ENCODE results near the gene DCUN1D2.

The DCUN1D2 gene

DNA sequence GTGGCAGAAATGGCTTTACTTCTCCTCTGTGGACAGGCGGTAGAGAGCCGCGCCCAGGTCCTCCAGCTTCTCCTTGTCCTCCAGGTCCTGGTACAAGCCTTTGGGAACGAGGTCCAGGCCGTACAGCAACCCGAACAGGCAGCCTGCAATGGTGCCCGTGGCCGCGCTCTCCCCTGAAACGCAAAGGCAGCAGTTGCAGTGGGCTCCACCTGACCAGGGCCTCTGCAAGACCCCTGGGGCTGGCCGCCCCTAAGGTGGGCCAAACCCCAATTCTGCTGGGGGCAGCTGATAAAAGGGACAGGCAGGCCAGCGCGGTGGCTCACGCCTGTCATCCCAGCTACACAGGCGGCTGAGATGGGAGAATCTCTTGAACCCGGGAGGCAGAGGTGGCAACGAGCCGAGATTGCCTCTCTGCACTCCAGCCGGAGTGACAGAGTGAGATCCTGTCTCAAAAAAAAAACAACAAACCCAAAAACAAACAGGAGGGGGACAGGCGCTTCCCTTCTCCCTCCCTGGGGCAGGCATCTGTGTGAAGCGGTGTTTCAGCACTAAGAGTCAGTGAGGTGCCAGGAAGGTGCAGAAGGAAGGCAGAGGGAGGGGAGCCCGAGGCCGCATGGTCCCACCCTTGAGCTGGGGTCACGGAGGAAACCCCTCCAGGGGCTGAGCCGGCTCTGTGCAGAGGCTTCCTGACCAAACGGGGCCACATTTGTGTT is 67.5 kb downstream of the DCUN1D2 start:
- DNase-seq (ENCODE audit: low spot score), result no peak

DNA sequence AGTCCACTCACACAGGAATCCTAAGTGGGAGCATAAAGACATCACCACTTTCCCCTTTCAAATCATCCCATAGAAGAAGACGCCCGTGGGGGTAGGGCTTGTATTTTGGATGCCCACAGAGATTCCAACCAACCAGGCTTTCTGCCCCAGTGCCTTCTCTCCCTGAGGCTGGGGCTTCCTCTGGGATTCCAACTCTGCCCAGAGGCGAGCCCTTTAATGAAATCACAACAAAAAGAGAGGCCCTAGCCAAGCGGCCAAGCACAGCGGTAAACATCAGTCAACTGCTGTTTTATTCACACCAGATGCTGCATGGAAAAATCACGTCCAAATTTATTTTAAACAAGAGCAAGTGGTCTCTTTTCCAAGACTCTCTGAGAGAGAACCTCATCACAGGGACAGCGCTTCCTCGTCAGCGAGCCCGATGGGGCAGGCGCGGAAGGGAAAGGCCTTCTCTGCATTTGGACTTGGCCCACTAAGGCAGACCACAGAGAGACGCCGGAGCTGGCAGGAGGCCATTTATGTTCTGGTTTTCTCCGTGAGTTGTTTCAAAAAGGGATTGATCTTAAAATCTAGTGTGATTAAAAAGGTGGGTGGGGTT is 68.7 kb downstream of the DCUN1D2 start:
- no peak for DNase-seq (ENCODE audit: low spot score)

DNA sequence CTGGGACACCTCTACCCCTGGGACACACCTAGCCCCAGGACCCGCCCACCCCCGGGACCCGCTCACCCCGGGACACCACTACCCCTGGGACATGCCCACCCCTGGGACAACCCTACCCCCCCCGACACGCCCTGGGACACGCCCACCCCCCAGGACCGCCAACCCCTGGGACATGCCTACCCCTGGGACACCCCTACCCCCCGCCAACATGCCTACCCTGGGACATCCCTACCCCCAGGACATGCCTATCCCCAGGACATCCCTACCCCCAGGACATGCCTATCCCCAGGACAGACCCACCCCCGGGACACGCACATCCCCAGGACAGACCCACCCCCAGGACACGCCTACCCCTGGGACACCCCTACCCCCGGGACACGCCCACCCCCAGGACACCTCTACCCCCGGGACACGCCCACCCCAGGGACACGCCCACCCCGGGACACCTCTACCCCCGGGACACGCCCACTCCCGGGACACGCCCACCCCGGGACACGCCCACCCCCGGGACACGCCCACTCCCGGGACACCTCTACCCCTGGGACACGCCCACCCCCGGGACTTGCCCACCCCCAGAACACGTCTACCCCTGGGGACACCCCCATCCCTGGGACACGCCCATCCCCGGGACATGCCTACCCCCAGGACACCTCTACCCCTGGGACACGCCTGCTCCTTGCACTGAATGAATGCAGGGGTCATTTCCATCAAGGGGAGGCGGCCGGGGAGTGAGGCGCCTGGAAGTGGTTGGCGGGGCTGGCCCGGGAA is 69.5 kb downstream of the DCUN1D2 start:
- no peak for DNase-seq (ENCODE audit: low spot score)

DNA sequence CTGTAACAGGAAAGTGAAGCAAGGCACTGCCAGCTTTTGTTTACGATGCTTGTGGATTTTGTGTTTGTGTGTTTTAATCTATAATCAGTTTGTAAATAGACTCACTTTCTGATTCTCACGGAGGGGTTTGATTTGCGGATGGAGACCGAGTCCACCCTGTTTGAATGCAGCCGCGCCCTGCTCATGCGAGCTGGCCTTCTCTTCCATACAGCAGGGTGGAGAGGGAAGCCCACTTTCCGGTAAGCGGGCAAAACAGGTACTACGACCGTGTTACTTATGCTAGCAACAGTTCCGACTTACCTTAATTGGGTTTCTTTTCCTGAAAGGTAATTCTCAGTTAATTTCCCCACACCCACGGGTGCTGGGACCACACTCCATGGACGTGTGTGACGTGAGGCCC is 70.3 kb downstream of the DCUN1D2 start:
- DNase-seq (ENCODE audit: low spot score), result no peak

DNA sequence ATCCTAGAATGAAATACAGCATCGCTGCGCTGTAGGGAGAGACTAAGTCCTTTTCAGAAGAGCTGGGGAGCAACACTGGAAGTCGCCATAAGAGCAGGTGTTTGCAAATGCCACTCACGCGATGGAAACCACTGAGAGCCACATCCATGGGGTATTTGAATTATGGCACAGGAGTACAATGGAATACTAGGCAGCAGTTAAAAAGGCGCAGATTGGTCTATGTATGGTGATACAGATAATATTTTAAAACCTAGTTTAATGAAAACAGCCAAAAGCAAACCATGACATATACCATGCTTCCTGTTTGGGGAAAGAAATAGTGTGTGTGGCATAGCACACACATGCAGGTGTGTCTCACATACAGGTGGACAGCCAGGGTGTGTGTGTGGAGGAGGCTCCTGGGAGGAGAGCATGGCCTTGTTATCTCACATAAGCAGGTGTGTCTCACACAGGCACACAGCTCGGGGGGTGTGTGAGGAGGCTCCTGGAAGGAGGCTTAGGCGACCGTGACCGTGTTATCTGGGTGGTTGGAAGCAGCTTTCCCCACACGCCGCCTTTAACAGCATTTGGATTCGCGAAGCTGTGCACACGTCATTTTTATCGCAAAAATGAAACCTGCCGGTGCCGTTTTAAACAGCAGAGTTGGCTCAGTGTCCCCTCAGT is 70.8 kb downstream of the DCUN1D2 start:
- no peak for DNase-seq (ENCODE audit: low spot score)

DNA sequence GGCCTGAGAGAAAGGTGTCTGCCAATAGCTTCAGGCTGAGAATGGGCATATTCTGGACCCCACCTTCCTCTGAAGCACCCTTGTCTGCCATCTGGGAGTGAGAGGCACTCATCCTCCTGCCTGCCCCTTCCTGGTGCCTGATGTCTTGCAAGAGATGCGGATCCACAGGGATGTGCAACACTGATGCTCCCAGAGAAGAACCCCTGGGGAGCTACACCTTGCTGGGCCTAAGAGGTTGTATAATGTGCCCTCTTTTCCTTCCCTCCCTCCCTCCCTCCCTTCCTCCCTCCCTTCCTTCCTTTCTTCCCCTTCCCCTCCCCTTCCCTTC is 71.8 kb downstream of the DCUN1D2 start:
- DNase-seq (ENCODE audit: low spot score), result no peak

DNA sequence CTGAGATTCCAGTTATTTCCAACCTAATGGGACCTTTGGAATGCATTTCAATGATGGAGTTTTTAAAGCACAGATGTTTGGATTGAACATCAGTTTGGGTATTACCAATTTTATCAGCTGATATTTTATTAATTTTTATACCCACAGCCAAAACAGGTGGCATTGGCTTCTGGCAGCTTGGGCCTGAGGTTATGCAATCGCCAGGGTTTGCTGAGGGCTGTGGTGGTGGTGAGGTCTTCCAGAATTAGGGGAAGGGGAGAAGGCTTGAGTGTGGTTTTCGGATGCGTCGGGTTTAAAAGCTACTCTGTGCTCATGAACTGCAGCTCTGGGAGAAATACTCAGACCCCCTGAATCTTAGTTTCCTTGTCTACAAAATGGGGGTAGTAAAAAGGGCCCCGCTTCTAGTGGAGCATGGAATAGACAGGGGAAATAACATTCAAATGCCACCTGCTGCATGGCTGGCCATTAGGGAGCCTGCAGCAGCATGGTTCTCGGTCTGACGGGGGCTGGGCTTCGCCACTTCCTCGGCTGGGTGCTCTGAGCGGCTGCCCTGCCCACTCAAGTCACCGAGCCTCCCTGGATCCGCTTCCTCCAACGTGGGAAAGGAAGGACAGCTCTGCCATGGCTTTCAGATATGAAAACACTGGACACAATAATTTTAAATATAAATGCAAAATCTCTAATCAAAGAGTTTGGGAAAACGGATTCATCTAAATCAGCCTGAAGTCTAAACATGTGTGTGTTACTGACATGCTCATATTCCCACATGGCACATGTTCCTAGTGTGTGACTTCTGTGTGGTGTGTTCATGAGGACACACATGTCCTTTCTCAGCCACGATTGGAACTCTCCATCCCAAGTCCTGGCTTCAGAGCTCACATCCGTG is 72.4 kb downstream of the DCUN1D2 start:
- DNase-seq (ENCODE audit: low spot score), result no peak

DNA sequence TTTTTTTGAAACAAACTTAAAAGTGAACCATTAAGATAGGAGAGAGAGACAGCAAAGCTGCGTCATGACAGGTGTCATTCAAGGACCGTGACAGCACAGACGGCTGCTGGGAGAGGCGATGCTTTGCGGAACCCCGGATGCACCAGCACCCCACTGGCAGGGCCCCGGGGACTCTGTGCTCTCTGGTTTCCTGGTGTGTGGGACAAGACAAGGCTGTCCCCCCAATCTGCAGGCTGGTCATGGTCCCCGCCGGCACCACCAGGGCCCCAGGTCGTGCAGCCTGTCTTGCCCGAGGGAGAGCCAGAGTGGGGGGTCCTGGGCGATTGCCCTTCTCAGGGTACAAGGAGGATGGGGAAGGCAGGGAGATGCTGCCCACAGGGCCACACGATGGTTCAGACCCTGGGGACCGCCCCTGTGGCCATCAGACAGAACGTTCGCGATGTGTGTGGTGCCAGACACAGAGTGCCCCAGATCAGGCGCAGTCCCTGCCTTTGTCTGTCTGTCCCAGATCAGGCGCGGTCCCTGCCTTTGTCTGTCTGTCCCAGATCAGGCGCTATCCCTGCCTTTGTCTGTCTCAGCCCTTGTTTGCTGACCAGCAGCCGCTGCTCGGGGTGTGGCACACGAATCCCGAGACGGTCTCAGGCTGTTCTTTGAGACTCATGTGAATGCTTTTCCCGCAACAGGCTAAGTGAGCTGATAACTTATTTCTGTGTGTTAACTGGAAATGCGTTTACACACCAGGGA is 73.3 kb downstream of the DCUN1D2 start:
- no peak for DNase-seq (ENCODE audit: low spot score)

DNA sequence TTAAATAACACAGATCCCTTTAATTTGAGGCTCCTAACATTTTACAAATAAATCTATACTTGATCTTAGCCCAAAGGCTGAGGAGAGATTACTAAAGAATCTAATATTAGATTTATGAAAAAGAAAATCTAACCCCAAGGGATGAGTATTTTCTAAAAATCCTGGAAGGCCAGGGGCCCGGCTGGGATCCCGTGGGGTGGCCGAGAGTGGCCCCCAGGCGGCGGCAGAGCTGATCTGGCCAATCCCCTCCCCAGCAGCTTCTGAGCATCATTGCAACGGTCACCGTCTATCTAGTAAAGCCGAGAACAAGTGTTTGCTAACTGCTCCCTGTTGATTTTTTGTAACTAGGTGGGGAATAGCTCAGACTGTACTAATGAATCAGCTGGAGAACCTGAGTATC is 74.7 kb downstream of the DCUN1D2 start:
- no peak for DNase-seq (ENCODE audit: low spot score)

DNA sequence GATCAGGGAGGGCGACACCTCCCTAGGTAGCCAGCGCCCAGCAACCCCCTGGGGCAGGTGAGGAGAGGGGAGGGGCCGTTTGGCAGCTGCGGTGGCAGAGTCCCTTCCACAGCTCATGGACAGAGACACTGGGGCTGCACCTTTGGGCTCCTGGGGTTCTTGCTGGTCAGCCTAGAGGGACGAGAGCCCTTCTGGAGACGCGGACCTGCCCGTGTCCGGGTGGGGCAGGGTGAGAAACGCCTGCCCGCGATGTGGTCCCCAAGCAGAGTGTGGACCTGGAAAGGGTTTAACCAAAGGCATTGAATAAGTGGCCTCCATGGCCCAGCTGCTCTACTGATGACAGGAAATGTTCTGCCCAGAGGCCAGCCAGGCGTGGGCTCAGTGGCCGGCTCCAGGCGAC is 75.5 kb downstream of the DCUN1D2 start:
- no peak for DNase-seq (ENCODE audit: low spot score)

DNA sequence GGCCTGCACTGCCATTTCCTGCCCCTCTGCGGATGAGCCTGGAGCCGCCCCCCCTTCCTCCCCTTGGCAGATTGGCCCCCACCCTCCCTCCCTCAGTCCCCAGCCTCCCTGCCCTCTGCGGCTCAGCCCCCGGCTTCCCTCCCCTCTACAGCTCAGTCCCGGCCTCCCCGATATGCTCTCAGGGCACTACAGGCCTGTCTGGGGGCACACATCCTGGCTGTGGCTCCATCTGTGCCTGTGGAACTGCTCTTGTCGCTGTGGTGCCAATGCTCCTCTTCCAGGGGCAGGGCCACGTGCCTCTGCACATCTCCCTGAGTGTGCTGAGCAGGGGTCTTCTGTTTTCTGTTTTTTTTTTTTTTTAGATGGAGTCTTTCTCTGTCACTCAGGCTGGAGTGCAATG is 76.2 kb downstream of the DCUN1D2 start:
- DNase-seq (ENCODE audit: low spot score), result no peak

DNA sequence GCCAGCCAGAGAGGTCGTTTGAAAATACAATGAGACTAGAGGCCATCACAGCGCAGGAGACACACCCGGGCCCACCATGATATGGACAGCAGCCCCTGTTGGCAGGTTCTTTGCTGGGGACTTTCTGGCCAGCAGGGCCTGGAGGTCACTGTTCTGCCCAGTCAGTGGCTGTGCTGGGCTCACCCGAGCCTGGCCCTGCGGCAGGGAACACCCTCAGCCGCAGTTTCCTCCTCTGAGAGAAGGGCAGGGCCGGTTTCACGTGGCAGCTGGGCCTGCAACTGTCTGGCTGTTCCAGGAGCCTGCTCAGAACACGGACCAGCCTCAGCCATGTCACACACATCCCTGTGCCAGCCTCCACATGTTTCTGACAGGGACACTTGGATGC is 76.6 kb downstream of the DCUN1D2 start:
- no peak for DNase-seq (ENCODE audit: low spot score)

DNA sequence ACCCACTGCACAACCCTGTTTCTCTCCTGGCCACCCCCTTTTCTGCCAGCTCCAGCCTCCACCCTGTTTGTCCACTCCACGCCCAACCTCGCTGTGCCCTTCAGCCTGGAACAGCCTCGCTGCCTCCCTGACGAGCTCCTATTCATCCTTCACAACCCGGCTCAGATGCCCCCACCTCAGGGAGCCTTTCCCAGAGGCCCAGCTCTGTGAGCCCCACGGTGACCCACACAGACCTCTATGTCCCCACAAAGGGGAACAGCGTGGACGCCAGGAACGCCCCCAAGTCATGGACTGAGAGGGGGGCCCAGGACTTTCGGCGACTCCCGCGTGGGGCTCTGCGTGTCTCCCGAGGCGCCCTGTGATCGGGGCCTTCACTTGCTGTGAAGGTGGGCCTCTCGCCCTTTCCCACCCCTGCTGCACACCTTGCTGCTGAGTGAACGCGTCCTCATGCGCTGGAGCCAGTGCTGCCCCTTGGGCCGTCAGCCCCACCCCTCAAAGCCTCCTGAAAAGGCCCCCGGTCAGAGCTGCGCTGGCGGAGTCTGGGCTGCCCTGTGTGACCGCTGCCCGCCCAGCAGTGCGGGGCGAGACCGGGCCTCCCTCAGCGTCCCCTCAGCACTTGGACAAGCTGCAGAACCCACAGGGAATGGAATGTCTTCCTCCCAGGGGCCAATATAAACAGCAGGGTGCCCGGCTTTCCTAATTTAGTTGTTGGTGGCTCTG is 77.2 kb downstream of the DCUN1D2 start:
- no peak for DNase-seq (ENCODE audit: low spot score)

DNA sequence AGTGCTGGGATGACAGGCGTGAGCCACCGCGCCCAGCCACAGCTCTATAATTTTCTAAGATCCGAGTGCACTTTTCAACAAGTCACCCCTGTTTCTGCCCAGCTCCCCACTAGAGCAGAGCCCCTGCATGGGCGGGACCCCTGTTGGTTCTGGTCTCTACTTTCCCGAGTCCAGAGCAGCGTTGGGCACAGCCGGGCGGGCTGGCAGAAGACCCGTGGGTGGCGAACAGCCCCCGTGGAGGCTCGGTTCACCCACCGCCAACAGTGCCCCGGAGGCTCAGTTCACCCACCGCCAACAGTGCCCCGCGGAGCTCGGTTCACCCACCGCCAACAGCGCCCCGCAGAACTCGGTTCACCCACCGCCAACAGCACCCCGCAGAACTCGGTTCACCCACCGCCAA is 78.1 kb downstream of the DCUN1D2 start:
- no peak for DNase-seq (ENCODE audit: low spot score)

DNA sequence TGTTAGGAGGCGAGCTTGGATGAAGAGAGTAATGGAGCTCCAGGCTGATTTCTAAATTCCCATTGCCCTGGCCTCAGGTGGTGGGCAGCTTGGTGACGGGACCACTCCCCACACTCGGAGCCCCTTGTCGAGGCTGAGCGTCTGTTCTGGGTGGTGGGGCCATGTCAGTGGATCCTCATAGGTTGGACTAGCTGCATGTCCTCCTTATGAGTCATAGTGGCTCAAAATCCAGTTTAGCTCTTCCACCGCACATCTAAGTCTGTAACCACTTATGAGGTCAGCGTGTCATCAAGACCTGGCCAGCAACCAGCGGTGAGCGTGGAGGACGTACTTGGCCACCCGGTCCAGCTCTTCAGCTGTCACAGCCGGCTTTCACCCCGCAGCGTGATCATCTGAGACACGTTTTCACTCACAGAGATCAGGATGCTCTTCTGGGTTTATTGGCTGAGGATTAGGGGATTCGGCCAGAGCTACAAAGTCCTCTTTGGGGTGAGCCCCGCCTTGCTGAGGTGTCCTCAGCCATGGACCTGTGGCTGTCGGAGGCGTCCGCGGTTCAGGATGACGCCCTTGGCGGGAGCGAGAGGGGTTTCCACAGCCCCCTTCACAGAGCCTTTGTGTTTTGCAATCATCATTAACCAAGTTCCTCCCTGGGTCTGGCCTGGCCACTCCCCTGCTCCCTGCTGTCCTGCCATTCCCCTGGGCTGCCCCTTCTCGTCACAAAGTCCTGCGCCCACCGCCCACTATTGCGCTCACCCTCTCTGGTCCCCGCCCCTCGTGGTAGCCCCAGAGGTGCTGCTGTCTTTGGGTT is 79.1 kb downstream of the DCUN1D2 start:
- no peak for DNase-seq (ENCODE audit: low spot score)

DNA sequence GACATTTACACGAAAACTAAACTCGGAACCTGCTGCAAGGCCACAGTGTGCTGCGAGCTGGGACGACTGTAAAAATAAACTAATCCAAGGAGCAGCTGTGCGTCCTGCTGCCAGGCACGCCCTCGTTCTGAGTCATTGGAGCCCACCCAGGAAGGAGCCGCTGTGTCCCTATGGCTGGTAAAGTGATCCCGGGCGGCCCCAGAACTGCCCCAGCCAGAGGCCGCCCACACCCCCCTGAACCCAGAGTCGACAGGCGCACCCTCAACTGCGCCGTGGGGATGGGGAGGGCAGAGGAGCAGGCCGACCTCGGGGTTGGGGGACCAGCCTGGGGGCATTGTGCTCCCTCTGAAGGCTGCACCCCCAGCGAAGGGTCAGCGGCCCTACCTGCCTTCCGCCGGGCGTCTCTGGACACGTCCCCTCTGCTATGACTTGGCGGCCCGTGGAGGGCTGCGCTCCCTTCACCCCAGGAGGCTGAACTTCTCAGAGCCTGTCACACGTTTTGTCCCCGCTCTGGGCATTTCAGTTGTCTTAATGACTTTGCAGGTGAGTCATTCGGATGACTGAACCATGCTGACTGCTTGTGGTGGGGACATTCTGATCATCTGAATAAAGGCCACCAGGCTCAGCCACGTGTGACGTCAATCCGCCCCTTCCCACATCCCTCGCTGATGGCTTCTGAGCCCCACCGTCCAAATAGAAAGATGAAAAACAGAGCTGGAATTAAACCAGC is 79.9 kb downstream of the DCUN1D2 start:
- no peak for DNase-seq (ENCODE audit: low spot score)

DNA sequence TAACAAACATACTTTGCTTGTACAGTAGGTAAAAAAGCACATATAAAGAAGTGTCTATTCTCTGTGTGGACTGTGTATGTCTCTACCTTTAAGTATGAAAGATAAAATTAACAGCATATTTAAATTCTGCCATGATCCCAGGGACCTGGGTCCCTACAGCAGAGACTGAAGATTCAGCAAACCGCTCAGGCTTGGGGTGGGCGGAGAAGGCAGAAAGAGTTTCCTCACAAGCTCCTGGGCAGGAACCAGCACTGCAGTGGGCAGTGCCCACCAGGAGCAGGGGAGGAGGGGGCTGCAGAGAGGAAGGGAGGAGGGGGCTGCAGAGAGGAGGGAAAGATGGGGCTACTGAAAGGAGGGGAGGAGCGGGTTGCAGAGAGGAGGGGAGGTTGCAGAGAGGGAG is 81.9 kb downstream of the DCUN1D2 start:
- DNase-seq (ENCODE audit: low spot score), result no peak

DNA sequence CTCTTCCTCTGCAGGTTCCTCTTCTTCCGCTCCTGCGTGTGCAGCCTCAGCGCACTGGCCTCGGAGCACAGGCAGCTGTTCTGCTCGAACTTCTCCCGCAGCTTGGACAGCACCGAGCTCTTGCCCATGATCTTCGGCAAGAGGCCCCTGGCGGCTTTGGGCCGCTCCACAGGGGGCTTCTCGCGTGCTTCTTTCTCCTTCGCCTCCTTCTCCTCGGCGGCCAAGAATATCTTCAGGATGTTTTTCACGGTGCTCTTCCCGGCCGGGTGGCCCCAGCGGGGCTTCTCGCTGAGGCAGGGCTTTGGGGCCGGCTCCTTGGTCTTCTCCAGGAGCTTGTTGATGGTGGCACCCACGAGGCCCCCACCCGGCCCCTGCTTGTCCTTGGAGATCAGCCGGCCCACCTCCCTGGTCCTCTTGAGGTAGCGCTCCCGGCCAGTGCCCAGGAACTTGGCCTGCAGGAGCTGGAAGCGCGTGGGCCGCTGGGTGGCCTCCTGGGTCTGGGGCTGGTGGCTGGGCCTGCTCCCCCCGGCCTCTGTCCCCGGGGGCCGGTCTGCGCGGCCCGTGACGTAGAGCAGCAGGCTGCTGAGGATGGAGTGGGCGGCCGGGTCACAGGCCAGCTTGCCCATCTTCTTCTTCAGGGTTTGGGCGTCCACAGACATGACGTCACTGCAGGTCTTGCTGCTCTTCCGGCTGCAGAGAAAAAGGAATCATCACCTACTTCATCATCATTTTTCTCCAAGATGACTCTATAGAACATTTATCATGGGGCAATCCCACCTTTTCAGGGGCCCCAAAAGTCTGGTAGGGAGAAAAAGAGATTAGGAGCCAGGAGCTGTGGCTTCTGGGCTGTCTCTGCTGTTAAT is 82.7 kb downstream of the DCUN1D2 start:
- DNase-seq (ENCODE audit: low spot score), result no peak
